Anterior cingulate cortex (tissue), 58 donors: ENCODE data around the gene SYMPK.
"Not testable (repeated sequence)": the region's sequence is repeated elsewhere in the genome, so short reads cannot be mapped to it uniquely, and the experiment has no call there.

Experiments
- DNase-seq, 58 donors: peaks; one replicate each; lab custom pipeline; 2025; lab: John Stamatoyannopoulos, UW

The SYMPK gene

DNA sequence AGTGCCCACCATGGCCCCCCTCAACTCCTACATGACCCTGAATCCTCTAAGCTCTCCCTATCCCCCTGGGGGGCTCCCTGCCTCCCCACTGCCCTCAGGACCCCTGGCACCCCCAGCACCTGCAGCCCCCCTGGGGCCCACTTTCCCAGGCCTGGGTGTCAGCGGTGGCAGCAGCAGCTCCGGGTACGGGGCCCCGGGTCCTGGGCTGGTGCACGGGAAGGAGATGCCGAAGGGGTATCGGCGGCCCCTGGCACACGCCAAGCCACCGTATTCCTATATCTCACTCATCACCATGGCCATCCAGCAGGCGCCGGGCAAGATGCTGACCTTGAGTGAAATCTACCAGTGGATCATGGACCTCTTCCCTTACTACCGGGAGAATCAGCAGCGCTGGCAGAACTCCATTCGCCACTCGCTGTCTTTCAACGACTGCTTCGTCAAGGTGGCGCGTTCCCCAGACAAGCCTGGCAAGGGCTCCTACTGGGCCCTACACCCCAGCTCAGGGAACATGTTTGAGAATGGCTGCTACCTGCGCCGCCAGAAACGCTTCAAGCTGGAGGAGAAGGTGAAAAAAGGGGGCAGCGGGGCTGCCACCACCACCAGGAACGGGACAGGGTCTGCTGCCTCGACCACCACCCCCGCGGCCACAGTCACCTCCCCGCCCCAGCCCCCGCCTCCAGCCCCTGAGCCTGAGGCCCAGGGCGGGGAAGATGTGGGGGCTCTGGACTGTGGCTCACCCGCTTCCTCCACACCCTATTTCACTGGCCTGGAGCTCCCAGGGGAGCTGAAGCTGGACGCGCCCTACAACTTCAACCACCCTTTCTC lies 9.4 kb upstream of the SYMPK start:
- DNase-seq = no peak

DNA sequence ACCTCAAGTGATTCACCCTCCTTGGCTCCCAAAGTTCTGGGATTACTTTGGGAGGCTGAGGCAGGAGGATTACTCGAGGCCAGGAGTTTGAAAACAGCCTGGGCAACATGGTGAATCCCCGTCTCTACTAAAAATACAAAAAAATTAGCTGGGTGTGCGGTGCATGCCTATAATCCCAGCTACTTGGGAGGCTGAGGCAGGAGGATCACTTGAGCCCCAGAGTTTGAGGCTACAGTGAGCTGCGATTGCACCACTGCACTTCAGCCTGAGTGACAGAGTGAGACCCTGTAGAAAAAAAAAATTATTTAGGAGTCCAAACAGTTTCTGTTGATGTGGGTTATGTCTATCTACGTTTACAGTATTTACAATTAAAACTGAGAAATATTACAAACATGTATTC lies 7.9 kb upstream of the SYMPK start:
- DNase-seq = no peak

DNA sequence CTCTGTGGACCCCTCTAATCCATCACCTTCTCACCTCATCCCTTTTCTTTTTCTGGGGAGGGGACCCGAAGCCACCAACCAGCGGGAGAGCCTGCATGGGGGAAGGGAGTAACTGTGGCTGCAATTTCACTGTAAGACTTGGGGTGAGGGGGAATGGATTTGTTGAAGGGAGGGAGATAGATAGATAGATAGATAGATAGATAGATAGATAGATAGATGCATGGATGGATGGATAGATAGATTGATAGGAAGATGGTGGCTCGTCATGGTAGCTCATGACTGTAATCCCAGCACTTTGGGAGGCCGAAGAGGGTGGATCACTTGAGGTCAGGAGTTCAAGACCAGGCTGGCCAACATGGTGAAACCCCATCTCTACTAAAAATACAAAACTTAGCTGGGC lies 4.3 kb upstream of the SYMPK start:
- DNase-seq = not testable (repeated sequence)

DNA sequence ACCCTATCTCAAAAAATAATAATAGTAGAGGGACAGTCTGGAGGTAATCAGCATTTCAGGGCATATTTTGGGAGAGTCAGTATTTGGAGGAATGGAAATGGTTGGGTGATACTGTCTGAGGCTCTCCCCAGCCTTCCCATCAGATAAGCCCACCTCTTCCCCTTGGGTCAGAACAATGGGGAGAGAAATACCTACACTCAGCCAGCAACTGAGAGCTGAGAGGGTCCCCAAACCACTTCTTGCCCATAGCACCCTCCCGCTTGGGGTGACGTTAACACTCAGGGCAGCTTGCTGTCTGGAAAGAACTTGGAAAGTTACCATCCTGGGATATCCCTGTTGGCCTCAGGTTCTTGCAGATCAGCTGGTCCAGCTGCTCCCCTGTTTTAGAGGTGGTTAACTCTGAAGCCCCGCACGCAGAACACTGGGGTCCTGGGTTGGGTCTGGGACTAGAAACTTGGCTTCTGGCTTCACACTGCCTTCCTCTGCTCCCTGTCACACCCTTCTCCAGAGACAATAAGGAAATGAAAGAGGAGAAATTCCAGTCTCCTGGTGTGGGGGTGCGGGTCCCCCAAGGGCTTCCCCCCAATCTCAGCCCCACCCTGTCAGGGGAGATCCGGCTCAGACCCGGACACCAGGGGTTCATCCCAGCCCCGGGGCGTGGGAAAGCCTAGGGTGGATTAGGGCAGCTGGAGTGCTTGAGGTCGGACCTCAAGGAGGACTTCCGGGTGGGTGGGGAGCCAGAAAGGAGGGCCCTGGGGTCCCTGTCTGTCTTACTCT lies 3.6 kb upstream of the SYMPK start:
- DNase-seq = no peak

DNA sequence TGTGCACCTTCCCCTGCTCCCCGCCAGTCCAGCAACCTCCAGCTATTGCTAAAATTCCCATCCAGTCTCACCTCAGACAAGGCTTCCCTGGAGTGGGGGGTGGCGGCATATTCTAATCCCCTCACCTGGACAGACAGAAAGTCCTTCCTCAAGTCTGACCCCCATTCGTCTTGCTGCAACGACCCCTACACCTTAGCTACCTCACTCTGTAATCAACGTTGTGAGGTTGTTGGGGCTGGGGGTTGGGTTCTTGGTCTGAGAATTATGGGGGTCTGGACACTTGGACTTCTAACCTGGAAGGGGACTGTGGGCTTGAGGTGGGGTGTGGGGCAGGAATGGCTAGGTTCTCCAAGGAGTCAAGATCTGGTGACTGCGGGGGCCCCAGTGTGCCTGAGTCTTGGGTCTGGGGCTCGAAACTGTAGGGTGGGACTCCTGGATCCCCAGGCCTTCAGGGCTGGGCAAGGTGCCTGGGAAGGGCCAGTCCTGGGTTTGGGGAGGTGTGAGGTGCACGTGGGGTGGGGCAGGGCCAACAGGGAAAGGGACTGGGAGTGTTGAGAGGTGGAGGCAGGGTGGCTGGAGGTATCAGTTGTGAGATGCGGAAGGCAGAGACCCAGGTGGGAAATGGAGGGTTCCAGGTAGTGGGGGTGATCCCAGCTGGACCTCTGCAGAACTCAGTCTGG lies 2.5 kb upstream of the SYMPK start:
- DNase-seq = no peak

DNA sequence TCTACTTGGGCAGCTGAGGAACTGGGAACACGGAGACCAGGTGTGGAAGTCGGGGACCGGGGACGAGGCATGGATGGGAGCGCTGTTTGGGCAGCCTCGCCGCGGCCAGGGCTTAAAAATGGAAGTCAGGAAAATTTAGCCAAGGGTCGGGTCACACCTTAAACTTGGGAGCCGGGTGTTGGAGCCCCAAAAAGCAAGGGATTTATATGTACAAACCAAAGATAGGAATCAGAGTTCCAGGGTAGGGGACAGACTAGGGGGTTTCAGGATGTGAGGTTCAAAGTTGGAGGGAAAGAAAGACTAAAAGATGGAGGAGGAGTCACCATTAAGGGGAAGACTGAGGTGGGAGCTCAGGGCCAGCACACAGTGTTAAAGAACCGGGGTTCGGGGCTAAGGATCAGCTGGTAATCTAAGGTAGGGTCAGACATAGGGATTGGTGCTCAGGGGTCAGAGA lies 1.7 kb upstream of the SYMPK start:
- DNase-seq = no peak

DNA sequence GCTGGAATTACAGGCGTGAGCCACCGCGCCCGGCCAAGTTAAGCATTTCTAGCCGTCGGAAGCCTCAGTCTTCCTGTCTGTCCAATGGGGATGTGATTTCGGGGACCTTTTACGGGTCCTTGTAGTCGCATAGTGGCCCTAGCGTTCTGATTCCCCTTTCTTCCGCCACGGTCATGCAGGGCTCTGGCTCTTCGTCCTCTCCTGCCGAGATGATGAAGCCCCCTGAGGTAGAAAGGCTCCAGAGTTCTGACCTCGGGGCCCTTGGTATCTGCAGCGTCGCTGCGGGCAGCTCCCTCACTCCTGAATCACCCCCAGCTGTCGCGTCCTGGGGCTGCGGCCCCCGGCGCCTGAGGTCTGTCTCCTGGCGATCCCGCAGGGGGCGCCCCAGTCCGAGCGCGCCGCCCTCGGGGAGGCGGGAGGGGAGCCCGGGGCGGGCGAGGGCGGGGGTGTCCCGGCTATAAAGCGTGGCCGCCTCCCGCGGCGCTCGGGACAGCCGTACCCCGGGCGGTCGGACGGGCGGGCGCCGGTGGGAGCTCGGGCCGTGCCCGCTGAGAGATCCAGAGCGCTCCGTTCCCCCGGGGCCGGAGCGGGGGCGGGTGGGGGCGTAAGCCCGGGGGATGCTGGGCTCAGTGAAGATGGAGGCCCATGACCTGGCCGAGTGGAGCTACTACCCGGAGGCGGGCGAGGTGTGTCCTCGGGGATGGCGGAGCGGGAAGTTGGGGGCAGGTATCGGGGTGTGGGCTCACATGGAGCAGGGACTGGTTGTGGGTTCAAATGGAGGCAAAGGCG lies 1.1 kb upstream of the SYMPK start, which contains the start of gene FOXA3:
FOXA3 (plus strand) TSS at position 487 of the 789 bp plus-strand sequence; CDS start at position 618, 131 bp downstream.
- DNase-seq = peak in 5 of 58 donors; percentile 9 to 35 (median 20)

DNA sequence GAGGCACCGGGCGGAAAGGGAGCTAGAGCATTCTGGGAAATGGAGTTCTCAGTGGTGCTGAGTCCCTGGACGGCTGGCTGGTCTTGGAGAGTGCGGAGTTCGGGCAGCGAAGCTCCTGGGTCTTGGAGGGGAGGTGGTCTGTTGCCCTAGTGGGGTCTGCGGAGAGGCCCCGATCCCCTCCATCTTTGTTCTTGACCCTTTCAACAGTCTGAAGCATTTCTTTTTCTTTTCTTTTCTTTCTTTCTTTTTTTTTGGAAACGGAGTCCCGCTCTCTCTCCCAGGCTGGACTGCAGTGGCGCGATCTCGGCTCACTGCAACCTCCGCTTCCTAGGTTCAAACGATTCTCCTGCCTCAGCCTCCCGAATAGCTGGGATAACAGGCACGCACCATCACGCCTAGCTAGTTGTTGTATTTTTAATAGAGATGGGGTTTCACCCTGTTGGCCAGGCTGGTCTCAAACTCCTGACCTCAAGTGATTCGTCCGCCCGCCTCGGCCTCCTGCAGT lies 440 bp upstream of the SYMPK start:
- peak in 1 of 58 donors; percentile 44 for DNase-seq

DNA sequence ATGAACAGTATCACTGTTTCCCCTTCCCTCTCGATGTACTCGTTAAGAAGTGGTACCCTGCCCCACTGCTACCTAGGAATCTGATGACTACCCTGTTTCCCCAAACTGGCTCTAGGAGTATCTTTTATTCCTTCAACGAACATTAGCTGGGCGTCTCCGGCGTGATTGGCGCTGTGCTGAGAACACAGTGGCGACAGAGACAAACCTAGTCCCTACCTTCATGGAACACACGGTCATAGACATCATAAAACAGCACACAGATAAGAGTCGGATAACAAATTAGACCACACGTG lies 730 bp downstream of the SYMPK start:
- peak in 1 of 58 donors; percentile 67 for DNase-seq

DNA sequence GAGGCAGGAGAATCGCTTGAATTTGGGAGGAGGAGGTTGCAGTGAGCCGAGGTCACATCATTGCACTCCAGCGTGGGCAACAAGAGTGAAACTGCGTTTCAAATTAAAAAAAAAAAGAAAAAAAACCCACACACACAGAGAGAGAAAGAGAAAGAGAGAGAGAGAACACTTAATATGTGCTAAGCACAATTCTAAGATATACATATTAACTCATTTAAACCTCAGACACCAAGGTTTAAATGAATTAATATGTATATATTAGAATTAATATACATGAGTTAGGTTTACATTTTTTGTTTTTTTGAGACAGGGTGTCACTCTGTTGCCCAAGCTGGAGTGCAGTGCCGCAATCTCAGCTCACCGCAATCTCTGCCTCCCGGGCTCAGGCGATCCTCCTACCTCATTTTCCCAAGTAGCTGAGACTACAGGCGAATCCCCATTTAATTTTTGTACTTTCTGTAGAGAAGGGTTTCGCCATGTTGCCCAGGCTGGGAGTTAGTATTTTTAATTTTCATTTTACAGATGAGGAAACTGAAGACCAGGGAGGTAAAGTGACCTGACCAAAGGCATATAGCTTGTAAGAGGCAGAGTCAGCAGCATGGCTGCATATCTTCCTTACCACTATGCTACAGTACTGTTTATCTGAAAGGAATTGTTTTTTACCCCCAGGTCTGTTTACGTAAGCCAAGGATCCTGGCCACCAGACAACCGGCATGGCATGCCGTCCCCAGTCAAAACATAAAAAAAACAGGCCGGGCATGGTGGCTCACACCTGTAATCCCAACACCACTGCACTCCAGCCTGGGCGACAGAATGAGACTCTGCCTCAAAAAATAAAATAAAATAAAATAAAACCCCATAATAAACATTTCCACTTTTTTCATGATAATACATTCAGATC lies 2.3 kb downstream of the SYMPK start:
- DNase-seq = no peak

DNA sequence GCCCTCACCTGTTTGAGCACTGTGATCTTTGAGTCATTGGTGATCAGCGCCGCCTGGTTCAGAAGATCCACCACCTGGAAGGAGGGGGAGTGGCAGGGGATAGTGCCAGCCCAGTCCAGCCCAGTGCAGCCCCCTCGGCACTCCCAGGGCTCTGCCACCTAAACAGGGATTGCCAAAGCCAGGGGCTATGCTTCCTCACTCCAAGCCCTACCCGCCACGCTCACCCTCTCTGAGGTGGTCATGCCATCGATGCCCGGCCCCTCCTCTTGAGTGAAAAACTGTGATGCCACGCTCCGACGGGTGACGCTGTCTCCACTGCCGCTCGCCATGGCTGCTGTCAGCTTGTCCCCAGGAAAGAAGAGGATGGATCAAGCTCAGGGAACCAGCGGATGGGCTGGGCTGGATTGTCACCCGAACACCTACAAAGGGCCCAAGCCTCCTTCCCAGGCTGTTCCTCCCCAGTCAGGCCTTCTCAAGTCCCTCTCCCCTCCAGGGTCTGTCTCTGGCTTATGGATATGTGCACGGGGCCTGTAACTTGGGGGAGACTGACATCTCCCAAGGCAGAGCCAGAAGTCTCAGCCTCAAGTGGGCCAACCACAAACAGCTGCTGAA lies 8.7 kb downstream of the SYMPK start:
- DNase-seq = no peak

DNA sequence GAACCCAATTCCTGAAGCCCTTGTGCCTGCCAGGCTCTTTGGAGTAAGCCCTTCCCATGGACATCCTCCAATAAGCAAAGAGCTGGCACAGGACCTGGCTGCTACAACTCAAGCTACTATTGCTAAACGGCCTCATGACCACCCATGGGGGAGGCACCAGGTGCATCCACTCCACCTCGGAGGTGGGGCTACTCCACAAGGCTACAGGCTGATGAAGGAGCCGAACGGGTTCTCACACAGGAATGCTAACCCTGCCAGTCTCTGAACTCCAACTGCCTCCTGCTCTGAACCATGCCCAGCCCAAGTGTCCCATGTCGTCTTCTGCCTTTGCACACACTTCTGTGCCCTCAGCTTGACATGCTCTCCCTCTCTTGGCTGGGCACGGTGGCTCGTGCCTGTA lies 10.0 kb downstream of the SYMPK start:
- no peak for DNase-seq

DNA sequence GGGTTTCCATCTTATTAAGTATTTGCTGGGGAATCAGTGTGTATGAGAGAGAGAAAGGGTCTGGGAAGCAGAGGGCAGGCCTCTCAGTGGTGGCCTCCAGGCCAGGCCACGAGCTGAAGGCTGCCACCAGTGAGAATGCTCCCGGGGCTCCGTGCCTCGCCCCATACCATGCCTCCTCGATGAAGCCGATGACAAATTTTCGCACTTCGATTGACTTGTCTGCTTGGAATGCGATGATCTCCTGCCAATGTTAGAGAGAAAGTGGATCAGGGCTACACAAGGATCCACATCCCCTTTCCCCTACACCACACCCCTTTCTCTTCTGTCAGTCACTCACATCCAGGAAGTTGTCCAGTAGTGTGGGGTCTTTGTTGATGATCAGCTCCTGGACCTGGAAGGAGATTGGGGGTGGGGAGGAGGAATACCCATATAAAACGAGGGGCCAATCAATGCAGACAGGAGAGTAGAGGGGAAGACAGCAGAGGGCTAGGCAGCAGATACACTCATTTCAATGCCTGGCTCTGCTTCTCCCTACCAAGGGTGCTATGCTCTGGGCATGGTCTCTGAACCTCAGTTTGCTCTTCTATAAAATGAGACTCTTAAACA lies 10.7 kb downstream of the SYMPK start:
- no peak for DNase-seq

DNA sequence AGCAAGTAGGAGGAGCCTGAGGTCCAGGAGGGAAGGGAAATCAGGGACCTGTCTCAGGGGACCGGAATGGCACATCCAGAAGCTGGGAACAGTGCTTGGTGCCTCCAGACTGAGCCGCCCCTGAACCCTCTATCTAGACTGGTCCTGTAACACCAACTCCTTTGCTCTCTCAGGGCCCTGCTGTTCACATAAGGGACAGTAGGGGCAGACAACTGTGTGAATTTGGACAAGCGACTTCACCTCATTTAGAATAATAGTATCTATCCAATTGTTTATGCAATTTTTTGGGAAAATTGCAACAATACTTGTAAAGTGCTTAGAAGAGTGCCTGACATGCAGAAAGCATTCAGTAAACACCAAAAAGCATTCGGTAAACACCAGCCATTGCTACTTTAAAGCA lies 14.0 kb downstream of the SYMPK start:
- no peak for DNase-seq

DNA sequence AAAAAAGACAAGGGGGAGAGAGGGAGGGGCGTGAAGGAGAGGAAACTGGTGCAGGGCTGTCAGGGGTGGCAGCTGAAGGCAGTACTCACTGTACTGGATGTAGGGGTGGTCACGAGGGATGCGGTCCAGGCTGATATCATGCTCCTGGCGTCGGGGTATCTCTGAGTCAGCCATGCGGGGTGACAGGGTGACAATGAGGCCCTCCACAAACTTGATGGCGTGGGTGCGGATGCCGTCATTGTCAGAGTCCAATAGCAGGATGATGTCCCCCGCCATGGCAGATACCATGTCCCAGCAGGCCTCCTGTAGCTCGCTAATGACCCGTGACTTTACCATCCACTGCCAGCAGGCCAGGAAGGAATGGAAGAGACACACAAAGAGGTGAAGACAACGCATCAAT lies 15.3 kb downstream of the SYMPK start:
- no peak for DNase-seq

DNA sequence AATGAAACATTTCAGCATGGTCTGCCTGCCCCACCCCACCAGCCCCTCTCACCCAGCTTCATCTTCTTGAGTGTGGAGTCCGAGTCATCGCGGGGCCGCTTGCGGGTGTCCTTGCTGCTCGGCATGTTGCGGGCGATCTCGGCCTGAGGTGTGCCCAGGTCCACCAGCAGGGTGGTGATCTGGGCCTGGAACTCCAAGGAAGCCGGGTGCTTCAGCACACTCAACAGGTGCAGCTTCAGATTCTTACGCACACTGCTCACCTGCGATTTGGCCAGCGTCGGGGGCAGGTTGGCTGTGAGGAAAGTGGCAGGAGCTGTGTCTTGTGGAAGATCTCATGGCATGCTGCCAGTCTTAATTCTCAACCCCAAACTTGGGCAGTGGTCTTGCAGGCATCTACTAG lies 20.7 kb downstream of the SYMPK start:
- DNase-seq = no peak

DNA sequence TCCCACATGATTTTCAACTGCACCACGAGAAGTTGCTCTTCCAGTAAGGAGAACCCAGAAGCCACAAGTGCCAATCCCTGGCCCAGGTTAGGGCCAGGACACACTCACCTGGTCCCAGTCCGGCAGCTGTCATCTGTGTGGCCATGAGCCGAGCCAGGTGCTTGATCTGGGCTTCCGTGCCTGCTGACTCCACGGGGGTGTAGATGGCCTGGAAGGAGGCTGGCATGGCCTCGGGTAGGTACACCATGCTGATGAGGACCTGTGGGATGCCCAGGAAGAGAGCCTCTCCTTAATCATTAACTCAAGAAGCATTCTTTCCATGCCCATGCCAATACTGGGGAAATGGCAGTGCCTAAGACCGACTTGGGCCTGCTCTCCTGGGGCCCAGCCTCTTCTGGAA lies 28.0 kb downstream of the SYMPK start:
- no peak for DNase-seq

DNA sequence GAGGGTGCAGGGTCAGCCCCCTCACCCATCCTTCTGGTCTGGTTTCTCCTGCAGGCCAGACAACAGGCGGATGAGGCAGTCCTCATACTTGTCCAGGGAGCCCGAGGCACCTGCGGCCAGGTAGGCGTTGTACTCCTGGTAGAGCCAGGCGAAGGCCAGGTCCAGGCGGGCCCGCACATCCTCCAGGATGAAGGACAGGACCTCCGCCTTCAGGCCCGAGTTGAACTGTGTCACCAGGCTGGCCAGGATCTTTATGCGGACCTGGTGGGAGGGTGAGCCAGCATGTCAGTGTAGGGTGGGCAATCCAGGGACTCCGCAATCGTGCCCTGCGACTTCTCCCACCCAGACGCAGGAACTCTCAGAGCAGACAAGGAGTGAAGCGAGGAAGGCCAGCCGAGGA lies 34.0 kb downstream of the SYMPK start:
- no peak for DNase-seq
